HL-60 (cell line): Measurements from ENCODE around the gene DENND1B.

Experiments used
- POLR2AphosphoS5 ChIP-seq: IDR thresholded peaks from 2 replicates; pipeline ENCODE4 v1.6.1; 2012; ENCODE audit warnings: low read depth
- TF ChIP-seq, protein P1 (sequence below): IDR thresholded peaks from one replicate; pipeline ENCODE4 v1.5.1; 2011; ENCODE audit warnings: low read length, control low read depth, inconsistent platforms; ENCODE audit not compliant: insufficient read depth
- TF ChIP-seq, protein P2 (sequence below): IDR thresholded peaks from 2 replicates; pipeline ENCODE4 v1.6.1; 2012; ENCODE audit warnings: low read depth; ENCODE audit not compliant: insufficient replicate concordance

- TF ChIP-seq, protein P1, sequence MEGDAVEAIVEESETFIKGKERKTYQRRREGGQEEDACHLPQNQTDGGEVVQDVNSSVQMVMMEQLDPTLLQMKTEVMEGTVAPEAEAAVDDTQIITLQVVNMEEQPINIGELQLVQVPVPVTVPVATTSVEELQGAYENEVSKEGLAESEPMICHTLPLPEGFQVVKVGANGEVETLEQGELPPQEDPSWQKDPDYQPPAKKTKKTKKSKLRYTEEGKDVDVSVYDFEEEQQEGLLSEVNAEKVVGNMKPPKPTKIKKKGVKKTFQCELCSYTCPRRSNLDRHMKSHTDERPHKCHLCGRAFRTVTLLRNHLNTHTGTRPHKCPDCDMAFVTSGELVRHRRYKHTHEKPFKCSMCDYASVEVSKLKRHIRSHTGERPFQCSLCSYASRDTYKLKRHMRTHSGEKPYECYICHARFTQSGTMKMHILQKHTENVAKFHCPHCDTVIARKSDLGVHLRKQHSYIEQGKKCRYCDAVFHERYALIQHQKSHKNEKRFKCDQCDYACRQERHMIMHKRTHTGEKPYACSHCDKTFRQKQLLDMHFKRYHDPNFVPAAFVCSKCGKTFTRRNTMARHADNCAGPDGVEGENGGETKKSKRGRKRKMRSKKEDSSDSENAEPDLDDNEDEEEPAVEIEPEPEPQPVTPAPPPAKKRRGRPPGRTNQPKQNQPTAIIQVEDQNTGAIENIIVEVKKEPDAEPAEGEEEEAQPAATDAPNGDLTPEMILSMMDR, result no peak
- TF ChIP-seq, protein P2, sequence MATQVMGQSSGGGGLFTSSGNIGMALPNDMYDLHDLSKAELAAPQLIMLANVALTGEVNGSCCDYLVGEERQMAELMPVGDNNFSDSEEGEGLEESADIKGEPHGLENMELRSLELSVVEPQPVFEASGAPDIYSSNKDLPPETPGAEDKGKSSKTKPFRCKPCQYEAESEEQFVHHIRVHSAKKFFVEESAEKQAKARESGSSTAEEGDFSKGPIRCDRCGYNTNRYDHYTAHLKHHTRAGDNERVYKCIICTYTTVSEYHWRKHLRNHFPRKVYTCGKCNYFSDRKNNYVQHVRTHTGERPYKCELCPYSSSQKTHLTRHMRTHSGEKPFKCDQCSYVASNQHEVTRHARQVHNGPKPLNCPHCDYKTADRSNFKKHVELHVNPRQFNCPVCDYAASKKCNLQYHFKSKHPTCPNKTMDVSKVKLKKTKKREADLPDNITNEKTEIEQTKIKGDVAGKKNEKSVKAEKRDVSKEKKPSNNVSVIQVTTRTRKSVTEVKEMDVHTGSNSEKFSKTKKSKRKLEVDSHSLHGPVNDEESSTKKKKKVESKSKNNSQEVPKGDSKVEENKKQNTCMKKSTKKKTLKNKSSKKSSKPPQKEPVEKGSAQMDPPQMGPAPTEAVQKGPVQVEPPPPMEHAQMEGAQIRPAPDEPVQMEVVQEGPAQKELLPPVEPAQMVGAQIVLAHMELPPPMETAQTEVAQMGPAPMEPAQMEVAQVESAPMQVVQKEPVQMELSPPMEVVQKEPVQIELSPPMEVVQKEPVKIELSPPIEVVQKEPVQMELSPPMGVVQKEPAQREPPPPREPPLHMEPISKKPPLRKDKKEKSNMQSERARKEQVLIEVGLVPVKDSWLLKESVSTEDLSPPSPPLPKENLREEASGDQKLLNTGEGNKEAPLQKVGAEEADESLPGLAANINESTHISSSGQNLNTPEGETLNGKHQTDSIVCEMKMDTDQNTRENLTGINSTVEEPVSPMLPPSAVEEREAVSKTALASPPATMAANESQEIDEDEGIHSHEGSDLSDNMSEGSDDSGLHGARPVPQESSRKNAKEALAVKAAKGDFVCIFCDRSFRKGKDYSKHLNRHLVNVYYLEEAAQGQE, result no peak
- TF ChIP-seq POLR2AphosphoS5, result no peak
These were observed 303.9 kb downstream of the DENND1B start for GRCh38 chr1:197471248-197471985.
